Keratinocyte (primary cell): Measurements from ENCODE around the gene BCAP31. TPM values are rescaled to one million over a fixed set of nuclear protein-coding genes. Genes with fewer than 3 reads are reported as not detected.
"Not testable (repeated sequence)": the region's sequence is repeated elsewhere in the genome, so short reads cannot be mapped to it uniquely, and the experiment has no call there.

Experiments
- DNase-seq: peaks from one replicate; pipeline ENCODE4 v3.0.0-alpha.2; 2011; ENCODE audit warnings: low read depth, missing footprints, low spot score
- FAIRE-seq: peaks from 2 replicates; lab custom pipeline; 2011; peaks lifted over from hg19 to GRCh38; lab: Jason Lieb, UNC
- H2AFZ ChIP-seq: 2 replicates; pipeline ENCODE4 v1.6.0; 2012; ENCODE audit warnings: low read length, control low read depth, inconsistent platforms; ENCODE audit not compliant: control insufficient read depth
- H3K27ac ChIP-seq: 2 replicates; pipeline ENCODE4 v1.5.1; 2011; ENCODE audit warnings: low read length; ENCODE audit not compliant: control insufficient read depth, insufficient read depth
- H3K27me3 ChIP-seq: 3 replicates; pipeline ENCODE4 v1.6.0; 2011; ENCODE audit warnings: low read length; ENCODE audit not compliant: control insufficient read depth, insufficient read depth; ENCODE audit errors: extremely low read depth
- H3K36me3 ChIP-seq, 2 experiments: 2 replicates in 1 of 2; 3 replicates in 1 of 2; pipeline ENCODE4 v1.5.1; 2011; ENCODE audit warnings: low read length in 2 of 2, mild to moderate bottlenecking in 1 of 2; ENCODE audit not compliant: control insufficient read depth in 2 of 2, insufficient read depth in 2 of 2; ENCODE audit errors: extremely low read depth in 1 of 2
- H3K4me1 ChIP-seq: 3 replicates; pipeline ENCODE4 v1.5.1; 2011; ENCODE audit warnings: low read length; ENCODE audit not compliant: control insufficient read depth, insufficient read depth; ENCODE audit errors: extremely low read depth
- H3K4me2 ChIP-seq: 3 replicates; pipeline ENCODE4 v1.6.0; 2011; ENCODE audit warnings: low read depth, low read length; ENCODE audit not compliant: control insufficient read depth, insufficient read depth; ENCODE audit errors: extremely low read depth
- H3K4me3 ChIP-seq, 3 experiments: fragments of 200-600 bp in 1 of 3; sonication (generic) in 1 of 3; 2 replicates in 2 of 3; 3 replicates in 1 of 3; pipeline ENCODE4 v1.5.1; 2011 to 2016; ENCODE audit warnings: low read length in 3 of 3, mild to moderate bottlenecking in 3 of 3, control low read depth in 2 of 3, inconsistent platforms in 1 of 3, low read depth in 1 of 3, mixed read lengths in 1 of 3, mixed run types in 1 of 3, moderate library complexity in 1 of 3; ENCODE audit not compliant: control insufficient read depth in 2 of 3, insufficient read depth in 2 of 3; ENCODE audit errors: extremely low read depth in 1 of 3
- H3K79me2 ChIP-seq: 2 replicates; pipeline ENCODE4 v1.6.0; 2012; ENCODE audit warnings: low read length; ENCODE audit not compliant: control insufficient read depth, insufficient read depth
- H3K9ac ChIP-seq: 3 replicates; pipeline ENCODE4 v1.6.0; 2011; ENCODE audit warnings: low read length; ENCODE audit not compliant: control insufficient read depth, insufficient read depth; ENCODE audit errors: extremely low read depth
- H3K9me1 ChIP-seq: 3 replicates; pipeline ENCODE4 v1.6.0; 2011; ENCODE audit warnings: low read length; ENCODE audit not compliant: control insufficient read depth, insufficient read depth; ENCODE audit errors: extremely low read depth
- H3K9me3 ChIP-seq: 2 replicates; pipeline ENCODE4 v1.5.1; 2012; ENCODE audit warnings: low read depth, low read length; ENCODE audit not compliant: control insufficient read depth
- H4K20me1 ChIP-seq: 3 replicates; pipeline ENCODE4 v1.6.0; 2011; ENCODE audit warnings: low read length; ENCODE audit not compliant: control insufficient read depth, insufficient read depth; ENCODE audit errors: extremely low read depth
- CTCF ChIP-seq, 3 experiments: IDR thresholded peaks in 1 of 3; conservative IDR thresholded peaks in 1 of 3; optimal IDR thresholded peaks in 1 of 3; 2 replicates in 2 of 3; 3 replicates in 1 of 3; pipeline versions ENCODE3 to v1.5.1; 2011; ENCODE audit warnings: low read length in 3 of 3, mild to moderate bottlenecking in 3 of 3, moderate library complexity in 2 of 3, control low read depth in 1 of 3, inconsistent platforms in 1 of 3; ENCODE audit not compliant: insufficient read depth in 2 of 3; ENCODE audit errors: extremely low read depth in 1 of 3
- EZH2 ChIP-seq: IDR thresholded peaks from one replicate; pipeline ENCODE4 v1.6.1; 2012; ENCODE audit warnings: inconsistent platforms, mild to moderate bottlenecking, low read length, moderate library complexity
- dilution Hi-C: fragments of 300-500 bp; cut with MboI; formaldehyde crosslinking; loops from one replicate; pipeline ENCODE4 v1.7.0; 2020; ENCODE audit warnings: low sequenced_read_pairs; ENCODE audit not compliant: extremely low pct_ligation_motif_present
- polyA plus RNA-seq, 5 experiments: library from polyadenylated mRNA; depleted of rRNA in 3 of 5; stranded (reverse) in 3 of 5; stranded (forward) in 1 of 5; unstranded in 1 of 5; fragments of >200 nt; gene quantifications; 1 replicate in 1 of 5; 2 replicates in 3 of 5; 3 replicates in 1 of 5; pipeline versions ENCODE4 v1.2.1 to v1.2.3, GENCODE V29; 2011 to 2012; ENCODE audit warnings: missing spikeins in 2 of 5, low read depth in 1 of 5, low replicate concordance in 1 of 5

BCAP31 gene
- polyA plus RNA-seq, 1 donor (not counting 4 experiments of a cell fraction or from before 2014, with no cell fraction given): 262 TPM

GRCh38 chrX:153700967-153701366 lies 23.2 kb downstream of the BCAP31 start:
- no peak overlapping the region for H3K27ac ChIP-seq
- H3K4me3 ChIP-seq: no peak overlapping the region
- H3K9ac ChIP-seq: no peak overlapping the region
- peaks cover 26% of the 10 kb centered on the region for H3K4me1 ChIP-seq
- TF ChIP-seq CTCF (optimal IDR thresholded peaks at IDR 0.05 in 1 of 3, IDR thresholded peaks at IDR 0.05 in 1 of 3, conservative IDR thresholded peaks at IDR 0.05 in 1 of 3; ENCODE audit: extremely low read depth in 1 of 3, insufficient read depth in 2 of 3, low read length in 3 of 3) (no peak), EZH2 (no peak)
- no peak overlapping the region for H3K4me2 ChIP-seq
- DNase-seq (no peak), FAIRE-seq (no peak)
- no peak overlapping the region for H2AFZ ChIP-seq
- no peaks in the 10 kb centered on the region for H3K9me3 ChIP-seq
- dilution Hi-C loops: no loop called here
- no peaks in the 10 kb centered on the region for H3K27me3 ChIP-seq
- H3K36me3 ChIP-seq: peaks cover 0 to 9% of the 10 kb centered on the region in 2 experiments
- no peaks in the 10 kb centered on the region for H3K79me2 ChIP-seq
- H3K9me1 ChIP-seq: no peaks in the 10 kb centered on the region
- no peaks in the 10 kb centered on the region for H4K20me1 ChIP-seq

- no peak overlapping the region for H3K9ac ChIP-seq
- dilution Hi-C loops: no loop called here
- H3K27ac ChIP-seq: no peak overlapping the region
- no peak overlapping the region for H3K4me3 ChIP-seq
- peaks cover 0 to 9% of the 10 kb centered on the region in 2 experiments for H3K36me3 ChIP-seq
- no peak overlapping the region for H2AFZ ChIP-seq
- H3K4me2 ChIP-seq: no peak overlapping the region
- no peaks in the 10 kb centered on the region for H4K20me1 ChIP-seq
- no peaks in the 10 kb centered on the region for H3K9me1 ChIP-seq
- no peak for DNase-seq
- no peaks in the 10 kb centered on the region for H3K9me3 ChIP-seq
- no peaks in the 10 kb centered on the region for H3K27me3 ChIP-seq
- TF ChIP-seq CTCF (optimal IDR thresholded peaks at IDR 0.05 in 1 of 3, IDR thresholded peaks at IDR 0.05 in 1 of 3, conservative IDR thresholded peaks at IDR 0.05 in 1 of 3; ENCODE audit: extremely low read depth in 1 of 3, insufficient read depth in 2 of 3, low read length in 3 of 3): no peak
- no peaks in the 10 kb centered on the region for H3K79me2 ChIP-seq
- FAIRE-seq: no peak
- H3K4me1 ChIP-seq: peaks cover 20% of the 10 kb centered on the region
These were observed 23.7 kb downstream of the BCAP31 start for GRCh38 chrX:153700376-153700945.

DNA sequence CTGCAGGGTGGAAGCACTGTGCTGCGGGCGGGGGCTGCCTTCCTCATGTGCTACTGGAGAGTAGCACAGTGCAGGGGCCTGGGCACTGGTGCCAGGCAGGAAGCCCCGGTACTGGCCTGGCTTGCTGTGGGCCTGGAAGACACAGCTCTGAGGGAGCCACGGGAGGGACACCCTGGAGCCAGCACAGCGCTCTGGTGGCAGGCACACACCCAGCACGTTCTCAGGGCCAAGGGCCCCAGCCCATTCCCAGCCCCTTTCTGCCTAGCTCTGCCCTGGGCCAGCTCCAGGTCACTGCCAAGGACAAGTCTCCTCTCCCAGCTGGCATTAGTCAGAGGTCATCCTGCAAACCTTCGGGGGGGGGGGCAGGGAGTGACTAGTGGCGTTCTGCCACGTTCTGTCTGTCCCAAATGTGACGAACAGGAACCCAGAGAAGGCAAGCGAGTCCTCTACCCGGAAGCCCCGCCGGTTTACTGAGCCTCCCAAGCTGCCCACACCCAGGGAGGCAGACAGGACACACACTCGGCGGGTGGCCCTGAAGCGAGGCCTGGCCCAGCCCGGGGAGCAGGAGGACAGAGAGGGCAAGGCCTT lies 24.3 kb downstream of the BCAP31 start:
- H3K36me3 ChIP-seq, H3K27ac ChIP-seq, H3K4me2 ChIP-seq, H4K20me1 ChIP-seq, DNase-seq, H2AFZ ChIP-seq, FAIRE-seq, H3K9me3 ChIP-seq, H3K79me2 ChIP-seq, H3K9ac ChIP-seq, dilution Hi-C loops, H3K27me3 ChIP-seq, H3K9me1 ChIP-seq, H3K4me3 ChIP-seq: not testable (repeated sequence)
- H3K4me1 ChIP-seq: peaks cover 15% of the 10 kb centered on the region
